GM23338 (cell line): ENCODE results near the gene CITED4. TPM values are rescaled to one million over a fixed set of nuclear protein-coding genes. Genes with fewer than 3 reads are reported as not detected.

Experiments
- polyA plus RNA-seq: library from polyadenylated mRNA; unstranded; fragments of >200 nt; fragmentation: Nextera tagmentation; extraction: Ambion mirVana; gene quantifications from 2 replicates; pipeline ENCODE4 v1.2.1, GENCODE V29; 2016
- total RNA-seq: library from RNA; depleted of rRNA; stranded (reverse); fragments of >200 nt; shearing (Covaris generic); gene quantifications from 2 replicates; pipeline ENCODE4 v1.2.3, GENCODE V29; 2014; rRNA removed

CITED4 gene
- total and polyA plus RNA-seq, 2 experiments from 2014 or later, result 2.9 to 18.7 TPM

Other genes with a start within 250 kb of the CITED4 start
- gene RIMS3, start 196.7 kb downstream of the CITED4 start, total RNA-seq, result 19.7 and 27.2 TPM in 2 replicates
- 6.9 and 8.7 TPM in 2 replicates for gene RIMS3, start 196.7 kb downstream of the CITED4 start, polyA plus RNA-seq
- 37.8 and 42.7 TPM in 2 replicates for gene NFYC, start 170.7 kb downstream of the CITED4 start, total RNA-seq
- gene NFYC, start 170.7 kb downstream of the CITED4 start, polyA plus RNA-seq, result 34.5 and 36.2 TPM in 2 replicates
- gene KCNQ4, start 78.6 kb downstream of the CITED4 start, total RNA-seq, result 2.9 and 3.0 TPM in 2 replicates
- 1.3 and 2.0 TPM in 2 replicates for gene KCNQ4, start 78.6 kb downstream of the CITED4 start, polyA plus RNA-seq
- gene CTPS1, start 117.3 kb upstream of the CITED4 start, total RNA-seq, result 93.3 and 93.9 TPM in 2 replicates
- 30.6 and 31.8 TPM in 2 replicates for gene CTPS1, start 117.3 kb upstream of the CITED4 start, polyA plus RNA-seq
- gene SLFNL1, start 159.4 kb upstream of the CITED4 start, total RNA-seq, result 0.14 TPM in 1 of 2 replicates, not detected in the other
- gene SLFNL1, start 159.4 kb upstream of the CITED4 start, polyA plus RNA-seq, result 0.19 and 0.29 TPM in 2 replicates